ENCODE results near the gene NUFIP2. TPM values are rescaled to one million over a fixed set of nuclear protein-coding genes. Genes with fewer than 3 reads are reported as not detected.

NUFIP2 gene
- total RNA-seq, 2 experiments from 2014 or later: 66.9 to 85.4 TPM

Other genes with a start within 250 kb of the NUFIP2 start
- gene MYO18A, start 113.8 kb downstream of the NUFIP2 start, total RNA-seq: 100 to 1,000 TPM in 1 of 2 experiments, 10 to 100 TPM in 1; 82.2 to 101 TPM
- not detected for gene CRYBA1, start 47.3 kb downstream of the NUFIP2 start, total RNA-seq
- 10 to 100 TPM; 46.5 to 47.7 TPM for gene TAOK1, start 96.2 kb upstream of the NUFIP2 start, total RNA-seq

Measured in activated CD4-positive, alpha-beta T cell treated with anti-CD3 and anti-CD28 coated beads, Interleukin-2, amount 10 ng/mL, durations not matched to agents 7 days and 5 days (primary cell).